K562 (cell line): Measurements from ENCODE around the gene DNASE2B. TPM values are rescaled to one million over a fixed set of nuclear protein-coding genes. Genes with fewer than 3 reads are reported as not detected.
A peak's percentile ranks its signal among the peaks of the same experiment; 100 is the strongest.

ENCODE experiments used
- E2F3 ChIP-seq: fragments of 250-450 bp; sonication (Bioruptor Pico); IDR thresholded peaks from 2 replicates; pipeline ENCODE4 v1.4.0; 2020; ENCODE audit warnings: mild to moderate bottlenecking
- GABPA ChIP-seq: fragments of 200-800 bp; sonication (Bioruptor generic); conservative IDR thresholded peaks from 2 replicates; pipeline ENCODE4 v1.6.1; 2016; ENCODE audit warnings: low read depth, missing genetic modification characterization, missing compliant biosample characterization
- GATA2 ChIP-seq: sonication (generic); formaldehyde crosslinking; IDR thresholded peaks from 2 replicates; pipeline ENCODE4 v1.4.0; 2020; ENCODE audit warnings: mild to moderate bottlenecking, missing genetic modification reagents
- HDAC3 ChIP-seq: fragments of 450-650 bp; IDR thresholded peaks from 2 replicates; pipeline ENCODE4 v1.6.1; 2018; ENCODE audit warnings: borderline replicate concordance, mild to moderate bottlenecking, moderate library complexity; ENCODE audit not compliant: partially characterized antibody
- SP1 ChIP-seq: sonication (generic); formaldehyde crosslinking; IDR thresholded peaks from 2 replicates; pipeline ENCODE4 v1.8.1; 2022; ENCODE audit warnings: mild to moderate bottlenecking, missing genetic modification reagents
- ZNF830 ChIP-seq: fragments of 250-450 bp; sonication (Bioruptor Pico); IDR thresholded peaks from 2 replicates; pipeline ENCODE4 v1.5.0; 2021; ENCODE audit warnings: mild to moderate bottlenecking
- polyA plus RNA-seq, 8 experiments: library from polyadenylated mRNA; depleted of rRNA in 4 of 8; stranded (reverse) in 5 of 8; unstranded in 3 of 8; fragments of >200 nt; fragmentation: Nextera tagmentation in 2 of 8; fragmentation: Illumina TruSeq in 1 of 8; extraction: Ambion mirVana in 2 of 8; extraction: Trizol in 1 of 8; gene quantifications; 2 replicates each; pipeline versions ENCODE4 v1.2.1 to v1.2.3, GENCODE V29; 2011 to 2014; ENCODE audit warnings: inconsistent platforms in 1 of 8, missing spikeins in 1 of 8
- total RNA-seq, 7 experiments: library from RNA; depleted of rRNA in 6 of 7; stranded (reverse); fragments of >200 nt in 6 of 7; fragmentation: Illumina TruSeq in 2 of 7; extraction: Trizol in 2 of 7; gene quantifications; 2 replicates each; pipeline versions ENCODE4 v1.2.1 to v1.2.3, GENCODE V29; 2011 to 2021; ENCODE audit warnings: low replicate concordance in 1 of 7
- TF ChIP-seq, protein P1 (sequence below), 2 experiments: IDR thresholded peaks in 1 of 2; conservative IDR thresholded peaks in 1 of 2; 2 replicates each; pipeline ENCODE4 v1.6.1; 2016; ENCODE audit warnings: low read depth in 2 of 2, mild to moderate bottlenecking in 1 of 2, missing compliant biosample characterization in 1 of 2, missing genetic modification characterization in 1 of 2, moderate library complexity in 1 of 2
- TF ChIP-seq, protein P2 (sequence below): sonication (generic); formaldehyde crosslinking; IDR thresholded peaks from 2 replicates; pipeline ENCODE4 v1.8.1; 2023; ENCODE audit warnings: mild to moderate bottlenecking, missing genetic modification reagents
- TF ChIP-seq, protein P3 (sequence below): sonication (generic); formaldehyde crosslinking; IDR thresholded peaks from 2 replicates; pipeline ENCODE4 v1.8.0; 2022; ENCODE audit warnings: mild to moderate bottlenecking, missing genetic modification reagents
- TF ChIP-seq, protein P4 (sequence below): fragments of 450-650 bp; IDR thresholded peaks from 2 replicates; pipeline ENCODE4 v1.6.1; 2016; ENCODE audit warnings: borderline replicate concordance

DNASE2B gene
- total and polyA plus RNA-seq, 9 of the 15 experiments (the other 6 are each of a cell fraction or from before 2014, with no cell fraction given) = not detected

DNA sequence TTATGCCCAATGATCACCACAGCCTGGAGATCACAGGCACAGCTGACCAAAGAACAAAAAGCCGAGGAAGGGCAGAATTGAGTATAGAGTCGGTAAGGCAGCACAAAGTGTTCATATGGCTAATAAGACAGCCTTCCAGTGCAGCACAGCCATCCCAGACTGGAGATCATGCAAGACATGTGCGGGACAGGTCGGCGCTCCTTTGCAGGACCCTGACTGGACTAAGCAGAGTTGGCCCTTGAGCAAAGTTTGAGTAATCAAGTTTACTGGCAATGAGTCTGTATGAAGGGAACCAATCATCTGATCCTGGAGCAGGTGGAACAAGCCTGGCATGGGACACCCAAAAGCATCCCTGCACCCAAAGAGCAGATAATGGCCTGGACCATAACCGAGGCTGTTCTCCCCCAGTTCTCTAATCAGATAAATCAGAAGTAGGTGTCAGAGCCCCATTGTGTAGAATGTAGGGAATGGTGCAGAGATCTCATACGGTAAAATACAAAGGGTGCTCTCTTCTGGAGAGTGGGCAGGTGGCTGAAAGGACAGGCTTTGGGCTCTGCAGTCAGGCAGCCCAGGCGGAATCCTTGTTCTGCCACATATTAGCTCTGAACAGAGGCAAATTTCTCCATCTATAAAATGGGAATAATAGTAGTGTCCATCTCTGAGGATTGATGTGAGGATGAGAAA lies 10.7 kb upstream of the DNASE2B start (continued):
- TF ChIP-seq, protein P1, sequence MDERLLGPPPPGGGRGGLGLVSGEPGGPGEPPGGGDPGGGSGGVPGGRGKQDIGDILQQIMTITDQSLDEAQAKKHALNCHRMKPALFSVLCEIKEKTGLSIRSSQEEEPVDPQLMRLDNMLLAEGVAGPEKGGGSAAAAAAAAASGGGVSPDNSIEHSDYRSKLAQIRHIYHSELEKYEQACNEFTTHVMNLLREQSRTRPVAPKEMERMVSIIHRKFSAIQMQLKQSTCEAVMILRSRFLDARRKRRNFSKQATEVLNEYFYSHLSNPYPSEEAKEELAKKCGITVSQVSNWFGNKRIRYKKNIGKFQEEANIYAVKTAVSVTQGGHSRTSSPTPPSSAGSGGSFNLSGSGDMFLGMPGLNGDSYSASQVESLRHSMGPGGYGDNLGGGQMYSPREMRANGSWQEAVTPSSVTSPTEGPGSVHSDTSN (CRISPR knock-in tag; IDR thresholded peaks at IDR 0.05; ENCODE audit: low read depth) = no peak
- TF ChIP-seq, protein P1 (tag; conservative IDR thresholded peaks at IDR 0.05; ENCODE audit: low read depth) = no peak
- TF ChIP-seq GATA2 (CRISPR knock-in tag) (peak; percentile 69), E2F3 (CRISPR knock-in tag) (no peak), SP1 (CRISPR knock-in tag) (no peak), GABPA (no peak), HDAC3 (no peak), ZNF830 (CRISPR knock-in tag) (no peak)
- TF ChIP-seq, protein P2, sequence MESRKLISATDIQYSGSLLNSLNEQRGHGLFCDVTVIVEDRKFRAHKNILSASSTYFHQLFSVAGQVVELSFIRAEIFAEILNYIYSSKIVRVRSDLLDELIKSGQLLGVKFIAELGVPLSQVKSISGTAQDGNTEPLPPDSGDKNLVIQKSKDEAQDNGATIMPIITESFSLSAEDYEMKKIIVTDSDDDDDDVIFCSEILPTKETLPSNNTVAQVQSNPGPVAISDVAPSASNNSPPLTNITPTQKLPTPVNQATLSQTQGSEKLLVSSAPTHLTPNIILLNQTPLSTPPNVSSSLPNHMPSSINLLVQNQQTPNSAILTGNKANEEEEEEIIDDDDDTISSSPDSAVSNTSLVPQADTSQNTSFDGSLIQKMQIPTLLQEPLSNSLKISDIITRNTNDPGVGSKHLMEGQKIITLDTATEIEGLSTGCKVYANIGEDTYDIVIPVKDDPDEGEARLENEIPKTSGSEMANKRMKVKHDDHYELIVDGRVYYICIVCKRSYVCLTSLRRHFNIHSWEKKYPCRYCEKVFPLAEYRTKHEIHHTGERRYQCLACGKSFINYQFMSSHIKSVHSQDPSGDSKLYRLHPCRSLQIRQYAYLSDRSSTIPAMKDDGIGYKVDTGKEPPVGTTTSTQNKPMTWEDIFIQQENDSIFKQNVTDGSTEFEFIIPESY (CRISPR knock-in tag) = no peak
- TF ChIP-seq, protein P3, sequence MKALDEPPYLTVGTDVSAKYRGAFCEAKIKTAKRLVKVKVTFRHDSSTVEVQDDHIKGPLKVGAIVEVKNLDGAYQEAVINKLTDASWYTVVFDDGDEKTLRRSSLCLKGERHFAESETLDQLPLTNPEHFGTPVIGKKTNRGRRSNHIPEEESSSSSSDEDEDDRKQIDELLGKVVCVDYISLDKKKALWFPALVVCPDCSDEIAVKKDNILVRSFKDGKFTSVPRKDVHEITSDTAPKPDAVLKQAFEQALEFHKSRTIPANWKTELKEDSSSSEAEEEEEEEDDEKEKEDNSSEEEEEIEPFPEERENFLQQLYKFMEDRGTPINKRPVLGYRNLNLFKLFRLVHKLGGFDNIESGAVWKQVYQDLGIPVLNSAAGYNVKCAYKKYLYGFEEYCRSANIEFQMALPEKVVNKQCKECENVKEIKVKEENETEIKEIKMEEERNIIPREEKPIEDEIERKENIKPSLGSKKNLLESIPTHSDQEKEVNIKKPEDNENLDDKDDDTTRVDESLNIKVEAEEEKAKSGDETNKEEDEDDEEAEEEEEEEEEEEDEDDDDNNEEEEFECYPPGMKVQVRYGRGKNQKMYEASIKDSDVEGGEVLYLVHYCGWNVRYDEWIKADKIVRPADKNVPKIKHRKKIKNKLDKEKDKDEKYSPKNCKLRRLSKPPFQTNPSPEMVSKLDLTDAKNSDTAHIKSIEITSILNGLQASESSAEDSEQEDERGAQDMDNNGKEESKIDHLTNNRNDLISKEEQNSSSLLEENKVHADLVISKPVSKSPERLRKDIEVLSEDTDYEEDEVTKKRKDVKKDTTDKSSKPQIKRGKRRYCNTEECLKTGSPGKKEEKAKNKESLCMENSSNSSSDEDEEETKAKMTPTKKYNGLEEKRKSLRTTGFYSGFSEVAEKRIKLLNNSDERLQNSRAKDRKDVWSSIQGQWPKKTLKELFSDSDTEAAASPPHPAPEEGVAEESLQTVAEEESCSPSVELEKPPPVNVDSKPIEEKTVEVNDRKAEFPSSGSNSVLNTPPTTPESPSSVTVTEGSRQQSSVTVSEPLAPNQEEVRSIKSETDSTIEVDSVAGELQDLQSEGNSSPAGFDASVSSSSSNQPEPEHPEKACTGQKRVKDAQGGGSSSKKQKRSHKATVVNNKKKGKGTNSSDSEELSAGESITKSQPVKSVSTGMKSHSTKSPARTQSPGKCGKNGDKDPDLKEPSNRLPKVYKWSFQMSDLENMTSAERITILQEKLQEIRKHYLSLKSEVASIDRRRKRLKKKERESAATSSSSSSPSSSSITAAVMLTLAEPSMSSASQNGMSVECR (CRISPR knock-in tag) = no peak
- TF ChIP-seq, protein P4, sequence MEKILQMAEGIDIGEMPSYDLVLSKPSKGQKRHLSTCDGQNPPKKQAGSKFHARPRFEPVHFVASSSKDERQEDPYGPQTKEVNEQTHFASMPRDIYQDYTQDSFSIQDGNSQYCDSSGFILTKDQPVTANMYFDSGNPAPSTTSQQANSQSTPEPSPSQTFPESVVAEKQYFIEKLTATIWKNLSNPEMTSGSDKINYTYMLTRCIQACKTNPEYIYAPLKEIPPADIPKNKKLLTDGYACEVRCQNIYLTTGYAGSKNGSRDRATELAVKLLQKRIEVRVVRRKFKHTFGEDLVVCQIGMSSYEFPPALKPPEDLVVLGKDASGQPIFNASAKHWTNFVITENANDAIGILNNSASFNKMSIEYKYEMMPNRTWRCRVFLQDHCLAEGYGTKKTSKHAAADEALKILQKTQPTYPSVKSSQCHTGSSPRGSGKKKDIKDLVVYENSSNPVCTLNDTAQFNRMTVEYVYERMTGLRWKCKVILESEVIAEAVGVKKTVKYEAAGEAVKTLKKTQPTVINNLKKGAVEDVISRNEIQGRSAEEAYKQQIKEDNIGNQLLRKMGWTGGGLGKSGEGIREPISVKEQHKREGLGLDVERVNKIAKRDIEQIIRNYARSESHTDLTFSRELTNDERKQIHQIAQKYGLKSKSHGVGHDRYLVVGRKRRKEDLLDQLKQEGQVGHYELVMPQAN = no peak
